Chondrocyte (in vitro differentiated cells): ENCODE data around the gene TUBA3D. TPM values are rescaled to one million over a fixed set of nuclear protein-coding genes. Genes with fewer than 3 reads are reported as not detected.

Experiments
- microRNA-seq: library from miRNA; unstranded; fragments of <30 nt; microRNA quantifications from one replicate; pipeline ENCODE4 v1.2.0, GENCODE V29; 2020; ENCODE audit warnings: borderline number of aligned reads
- total RNA-seq: library from RNA; stranded (reverse); gene quantifications from 3 replicates; pipeline ENCODE4 v1.2.1, GENCODE V29; 2021

TUBA3D gene
- total RNA-seq, 1 donor from 2014 or later = not detected

Small RNA genes lying within 50 kb of the gene (microRNA-seq; reads per million reads assigned to microRNA genes)
- gene MIR4784 = not detected

Other genes with a start within 250 kb of the TUBA3D start
- gene RAB6D, start 112.0 kb upstream of the TUBA3D start, total RNA-seq = 0.07 TPM in 1 of 3 replicates, not detected in the others
- 96.5 to 112 TPM (median 109 TPM) in 3 replicates for gene MZT2A, start 16.3 kb downstream of the TUBA3D start, total RNA-seq
- gene CCDC74A, start 51.8 kb downstream of the TUBA3D start, total RNA-seq = 2.4 to 3.0 TPM (median 2.4 TPM) in 3 replicates